Activated naive CD4-positive, alpha-beta T cell treated with anti-CD3 and anti-CD28 coated beads, Interleukin-2, amount 10 ng/mL, durations not matched to agents 7 days and 5 days (primary cell): ENCODE measurements around the gene NINJ2.

Experiments
- CTCF ChIA-PET: fragments of 350-600 bp; sonication (Branson Sonifier 250); formaldehyde crosslinking; loops from one replicate; lab custom pipeline; 2021; ENCODE audit warnings: antibody characterized with exemption; lab: Charles Lee
- DNase-seq: peaks from one replicate; pipeline ENCODE4 v3.0.0-alpha.2; 2020
- H3K27ac Mint-ChIP-seq: one replicate; pipeline ENCODE4 v1.8.0; 2021; ENCODE audit warnings: mild to moderate bottlenecking, moderate library complexity, mixed read lengths
- H3K27me3 Mint-ChIP-seq: one replicate; pipeline ENCODE4 v1.8.0; 2021; ENCODE audit warnings: mild to moderate bottlenecking, mixed read lengths
- H3K36me3 Mint-ChIP-seq: one replicate; pipeline ENCODE4 v1.8.0; 2021; ENCODE audit warnings: mixed read lengths
- H3K4me1 Mint-ChIP-seq: one replicate; pipeline ENCODE4 v1.8.0; 2021; ENCODE audit warnings: mixed read lengths
- H3K4me3 Mint-ChIP-seq: one replicate; pipeline ENCODE4 v1.8.0; 2021; ENCODE audit warnings: mild to moderate bottlenecking, moderate library complexity, mixed read lengths
- H3K9me3 Mint-ChIP-seq: one replicate; pipeline ENCODE4 v1.8.0; 2021; ENCODE audit warnings: mixed read lengths

NINJ2 gene

DNA sequence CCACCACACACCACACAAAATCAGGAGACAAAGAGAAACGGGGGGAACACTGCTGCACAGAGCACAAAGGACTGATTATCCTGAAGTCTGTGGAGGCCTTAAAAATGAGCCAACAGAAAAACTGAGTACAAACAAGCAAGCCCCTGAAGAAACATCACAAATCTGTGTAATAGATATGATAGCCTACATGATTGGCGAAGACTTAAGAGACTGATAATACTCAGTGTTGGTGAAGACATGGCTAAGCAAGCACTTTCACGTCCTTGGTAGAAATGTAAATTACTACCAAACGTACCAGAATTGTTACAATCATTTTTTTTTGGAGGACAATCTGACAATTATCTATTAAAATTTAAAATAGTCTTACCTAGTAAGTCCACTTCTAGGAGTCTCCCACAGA is 74.6 kb downstream of the NINJ2 start:
- H3K27ac Mint-ChIP-seq: no peak overlapping the region
- H3K9me3 Mint-ChIP-seq: peaks cover 4% of the 10 kb centered on the region
- H3K27me3 Mint-ChIP-seq: peaks cover 27% of the 10 kb centered on the region
- no peaks in the 10 kb centered on the region for H3K4me1 Mint-ChIP-seq
- H3K4me3 Mint-ChIP-seq: no peak overlapping the region
- H3K36me3 Mint-ChIP-seq: no peaks in the 10 kb centered on the region
- CTCF ChIA-PET: no interaction called here
- DNase-seq: no peak

DNA sequence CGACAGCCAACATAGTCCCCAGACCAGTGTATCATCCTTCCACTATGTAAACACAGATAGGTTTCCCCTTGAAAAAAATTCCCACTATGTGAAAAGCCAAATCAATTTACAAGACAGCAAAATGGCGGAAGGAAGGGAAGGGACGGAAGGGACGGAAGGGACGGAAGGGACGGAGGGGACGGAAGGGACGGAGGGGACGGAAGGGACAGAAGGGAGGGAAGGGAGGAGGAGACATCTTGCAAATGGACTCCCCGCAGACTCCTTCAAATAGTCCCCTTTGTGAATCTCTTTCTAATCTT is 75.3 kb downstream of the NINJ2 start:
- no peak for DNase-seq
- Mint-ChIP-seq H3K36me3 (no peaks in the 10 kb centered on the region), H3K27ac (no peak overlapping the region), H3K4me1 (no peaks in the 10 kb centered on the region), H3K9me3 (peaks cover 4% of the 10 kb centered on the region), H3K4me3 (no peak overlapping the region), H3K27me3 (peaks cover 22% of the 10 kb centered on the region)
- CTCF ChIA-PET: interaction anchor here (1.6 kb wide), 1 partner anchor 12 kb away, joined by 8 read pairs; no protein-coding TSS in a partner anchor

DNA sequence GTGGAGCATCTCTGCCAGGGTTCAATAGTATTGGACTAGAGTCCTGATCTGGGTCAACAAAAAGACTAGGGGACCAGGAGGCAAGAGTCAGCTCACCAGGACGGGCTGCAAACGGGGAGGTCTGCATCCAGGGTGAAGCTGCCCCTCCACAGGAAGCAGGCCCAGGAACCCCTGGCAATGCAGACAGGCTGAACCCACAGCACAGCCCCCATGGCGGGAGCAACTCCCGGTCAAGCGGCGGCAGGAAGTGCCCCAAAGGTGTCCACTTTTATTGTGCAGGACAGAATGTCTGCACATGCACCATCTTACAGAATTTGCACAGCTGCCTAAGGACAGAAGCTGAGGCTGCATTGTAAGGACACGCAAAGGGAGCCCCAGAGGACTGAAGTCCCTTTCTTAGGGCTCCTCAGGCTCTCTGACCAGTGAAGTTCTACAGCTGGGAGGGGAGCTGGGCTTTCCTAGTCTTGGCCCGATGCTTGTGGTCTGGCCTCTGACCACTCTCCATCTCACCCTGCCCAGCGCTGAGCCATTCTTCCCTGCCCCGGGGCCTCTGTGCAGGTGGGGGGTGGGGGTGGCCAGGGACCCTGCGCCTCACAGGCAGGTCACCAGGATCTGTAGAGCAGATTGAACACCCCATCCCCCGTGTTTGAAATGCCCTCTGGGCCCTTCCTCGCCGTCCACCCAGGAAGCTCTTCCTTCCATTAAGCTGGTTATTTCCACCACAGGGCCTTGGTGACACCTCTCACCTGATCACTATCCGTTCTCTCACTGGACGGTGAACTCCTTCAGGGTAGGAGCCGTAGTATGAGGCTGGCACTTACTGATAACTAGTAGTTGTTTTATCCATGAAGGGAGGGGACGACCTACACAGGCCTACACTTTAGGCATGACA is 75.9 kb downstream of the NINJ2 start:
- no peak for DNase-seq
- CTCF ChIA-PET: interaction anchor here (0.6 to 1.6 kb wide), 2 partner anchors 11 to 225 kb away, joined by 3 to 8 read pairs; no protein-coding TSS in a partner anchor
- H3K4me1 Mint-ChIP-seq: no peaks in the 10 kb centered on the region
- no peak overlapping the region for H3K27ac Mint-ChIP-seq
- no peaks in the 10 kb centered on the region for H3K36me3 Mint-ChIP-seq
- H3K27me3 Mint-ChIP-seq: peaks cover 22% of the 10 kb centered on the region
- H3K9me3 Mint-ChIP-seq: peaks cover 4% of the 10 kb centered on the region
- no peak overlapping the region for H3K4me3 Mint-ChIP-seq

DNA sequence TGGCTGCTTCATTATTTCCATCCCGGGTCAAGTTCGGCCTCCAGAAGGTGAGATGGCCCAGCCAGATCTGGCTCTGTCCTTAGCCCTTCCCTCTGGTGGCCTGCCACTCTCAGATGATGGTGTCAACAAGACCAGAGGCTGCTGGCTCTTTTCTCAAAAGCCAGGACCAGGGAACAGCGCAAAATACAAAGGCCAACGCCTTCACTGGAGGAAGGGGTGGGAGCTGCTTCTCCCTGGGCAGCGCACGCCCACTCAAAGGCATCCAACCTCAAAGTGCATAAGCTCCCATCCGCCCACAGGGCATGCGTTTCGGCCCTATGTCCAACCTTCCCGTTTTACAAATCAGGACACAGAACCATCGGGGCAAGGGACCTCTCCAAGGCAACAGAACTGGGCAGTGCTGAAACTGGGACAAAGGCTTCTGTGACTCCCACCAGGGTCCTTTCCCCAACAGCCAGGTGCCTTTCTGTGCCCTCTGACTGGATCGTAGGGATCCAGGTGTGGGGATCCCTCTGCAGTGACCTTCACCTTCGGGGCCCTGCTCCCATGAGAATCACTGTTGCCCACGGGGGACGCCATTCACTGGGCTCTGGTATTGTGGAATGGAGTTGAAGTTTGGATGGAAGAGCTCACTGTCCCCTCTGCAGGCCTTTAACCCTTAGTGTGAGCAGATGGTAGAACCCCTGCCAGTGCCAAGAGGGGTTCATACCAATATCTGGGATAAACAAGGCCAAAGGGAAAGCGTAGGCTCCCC is 76.8 kb downstream of the NINJ2 start:
- CTCF ChIA-PET: interaction anchor here (0.6 to 1.6 kb wide), 3 partner anchors 10 to 226 kb away, joined by 3 to 8 read pairs (median 7); no protein-coding TSS in a partner anchor
- Mint-ChIP-seq H3K4me3 (no peak overlapping the region), H3K4me1 (no peaks in the 10 kb centered on the region), H3K27me3 (peaks cover 17% of the 10 kb centered on the region), H3K27ac (no peak overlapping the region), H3K36me3 (no peaks in the 10 kb centered on the region), H3K9me3 (peaks cover 4% of the 10 kb centered on the region)
- DNase-seq: no peak

DNA sequence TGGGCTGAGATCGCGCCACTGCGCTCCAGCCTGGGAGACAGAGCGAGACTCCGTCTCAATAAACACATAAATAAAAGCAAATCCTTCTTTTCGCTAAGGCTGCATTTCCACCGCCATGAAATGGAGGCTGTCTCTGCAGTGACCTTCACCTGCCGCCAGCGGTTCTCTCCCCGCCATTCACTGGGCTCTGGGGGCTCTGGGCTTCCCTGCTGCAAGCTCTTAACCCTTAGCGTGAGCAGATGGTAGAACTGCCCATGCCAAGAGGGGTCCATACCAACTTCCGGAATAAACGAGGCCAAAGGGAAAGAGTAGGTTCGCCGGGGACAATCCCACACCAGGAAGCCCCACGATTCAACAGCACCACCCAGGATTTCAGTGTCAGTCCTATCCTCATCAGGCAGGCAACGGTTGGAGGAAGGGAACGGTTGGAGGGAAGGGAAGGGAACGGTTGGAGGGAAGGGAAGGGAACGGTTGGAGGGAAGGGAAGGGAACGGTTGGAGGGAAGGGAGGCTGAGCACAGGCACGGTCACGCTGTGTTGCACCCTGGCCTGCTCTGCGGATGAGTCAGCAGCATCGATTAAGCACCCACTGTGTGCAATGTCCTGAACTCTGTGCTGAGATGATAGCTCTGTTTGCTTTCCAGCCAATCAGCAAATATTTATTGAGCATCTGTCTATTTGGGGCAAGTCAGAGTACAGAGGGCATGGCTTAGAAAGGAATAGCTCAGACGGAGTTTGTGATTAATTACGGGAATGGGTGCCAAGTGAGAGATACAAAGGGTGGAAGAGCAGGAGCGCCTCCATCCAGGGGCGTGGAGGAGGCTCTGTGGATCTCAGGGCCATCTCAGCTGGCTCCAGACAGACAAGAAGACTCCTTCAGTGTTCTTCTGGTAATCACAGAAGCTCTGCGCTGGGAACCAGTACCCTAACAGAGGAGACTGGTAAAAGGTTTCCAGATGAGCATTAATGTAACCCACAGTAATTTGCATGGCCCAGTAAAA is 77.9 kb downstream of the NINJ2 start:
- Mint-ChIP-seq H3K9me3 (peaks cover 4% of the 10 kb centered on the region), H3K36me3 (no peaks in the 10 kb centered on the region), H3K4me3 (no peak overlapping the region), H3K4me1 (no peaks in the 10 kb centered on the region), H3K27ac (no peak overlapping the region), H3K27me3 (peaks cover 11% of the 10 kb centered on the region)
- CTCF ChIA-PET: interaction anchor here (1.3 kb wide), 1 partner anchor 9 kb away, joined by 7 read pairs; no protein-coding TSS in a partner anchor
- DNase-seq: no peak

DNA sequence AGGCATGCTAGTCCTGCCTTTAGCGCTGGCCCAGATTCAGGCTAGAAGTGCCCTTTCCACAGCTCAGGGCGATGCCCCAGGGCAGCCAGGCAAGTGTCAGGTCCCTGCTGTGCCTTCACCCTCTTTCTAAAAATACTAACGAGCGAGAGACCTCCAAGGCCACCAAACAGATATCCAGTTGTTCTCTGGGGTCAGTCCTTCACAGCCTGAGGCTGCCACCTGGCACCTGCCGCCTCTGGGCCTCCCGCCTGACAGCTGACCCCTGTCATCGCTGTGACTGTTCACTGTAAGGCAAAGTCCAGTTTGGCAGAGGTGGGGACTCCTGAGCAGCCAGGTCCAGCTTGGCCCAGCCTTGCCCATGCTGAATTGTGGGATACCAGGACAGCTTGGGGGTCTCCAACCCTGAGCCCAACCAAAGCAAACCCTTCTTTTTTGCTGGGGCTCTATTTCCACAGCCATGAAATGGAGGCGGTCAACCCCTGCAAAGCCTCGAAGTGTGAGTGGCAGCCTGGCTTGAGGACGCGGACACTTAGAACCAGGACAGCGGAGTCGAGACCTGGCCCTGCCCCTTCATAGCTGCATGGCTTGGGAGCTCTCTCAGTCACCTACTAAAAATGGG is 79.9 kb downstream of the NINJ2 start:
- Mint-ChIP-seq H3K4me3 (no peak overlapping the region), H3K36me3 (no peaks in the 10 kb centered on the region), H3K27ac (no peak overlapping the region), H3K4me1 (no peaks in the 10 kb centered on the region), H3K27me3 (peaks cover 14% of the 10 kb centered on the region), H3K9me3 (peaks cover 1% of the 10 kb centered on the region)
- CTCF ChIA-PET: no interaction called here
- DNase-seq: no peak

DNA sequence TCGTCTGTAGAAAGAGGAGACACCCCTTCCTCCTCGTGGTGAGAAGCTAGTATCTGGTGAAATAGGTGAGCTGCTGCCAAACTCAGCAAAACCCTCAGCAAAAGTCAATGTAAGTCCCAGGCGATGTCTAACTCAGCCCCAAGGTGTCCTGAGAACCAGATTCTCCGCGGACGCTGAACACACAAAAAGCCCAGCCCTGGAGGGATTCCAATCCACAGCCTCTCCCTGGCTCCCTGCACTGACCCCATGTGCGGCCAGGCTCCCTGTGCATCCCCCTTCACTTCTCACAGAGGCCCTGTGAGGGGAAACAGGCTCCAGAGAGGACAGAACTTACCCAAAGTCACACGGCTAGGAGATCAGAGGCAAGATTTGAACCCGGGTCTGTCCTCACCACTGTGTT is 81.5 kb downstream of the NINJ2 start:
- DNase-seq: no peak
- Mint-ChIP-seq H3K4me3 (no peak overlapping the region), H3K27me3 (peaks cover 17% of the 10 kb centered on the region), H3K9me3 (no peaks in the 10 kb centered on the region), H3K27ac (no peak overlapping the region), H3K36me3 (no peaks in the 10 kb centered on the region), H3K4me1 (peaks cover 3% of the 10 kb centered on the region)
- CTCF ChIA-PET: no interaction called here

DNA sequence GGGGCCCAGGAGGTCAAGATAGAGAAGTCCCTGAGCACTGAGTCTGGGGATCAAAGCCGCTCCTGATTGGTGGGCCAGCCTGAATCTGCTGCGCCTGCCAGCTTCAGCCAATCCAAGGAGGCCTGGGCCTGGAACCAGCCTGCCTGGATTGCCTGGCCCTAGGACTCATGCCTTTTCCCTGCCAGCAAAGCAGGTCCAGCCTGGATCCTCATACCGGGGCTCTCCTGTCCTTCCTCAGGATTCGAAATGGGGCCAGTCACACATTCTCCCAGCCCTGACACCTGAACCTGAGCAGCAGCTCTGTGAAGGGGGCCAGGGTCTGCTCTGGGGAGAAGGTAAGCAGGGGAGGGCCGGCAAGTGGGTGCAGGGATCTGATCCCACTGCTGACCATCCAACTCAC is 81.9 kb downstream of the NINJ2 start:
- no peak for DNase-seq
- H3K9me3 Mint-ChIP-seq: no peaks in the 10 kb centered on the region
- H3K4me1 Mint-ChIP-seq: peaks cover 6% of the 10 kb centered on the region
- H3K36me3 Mint-ChIP-seq: no peaks in the 10 kb centered on the region
- H3K27me3 Mint-ChIP-seq: peaks cover 15% of the 10 kb centered on the region
- CTCF ChIA-PET: interaction anchor here (0.8 to 0.9 kb wide), 2 partner anchors 11 to 128 kb away, joined by 3 to 4 read pairs; no protein-coding TSS in a partner anchor
- no peak overlapping the region for H3K27ac Mint-ChIP-seq
- H3K4me3 Mint-ChIP-seq: no peak overlapping the region

DNA sequence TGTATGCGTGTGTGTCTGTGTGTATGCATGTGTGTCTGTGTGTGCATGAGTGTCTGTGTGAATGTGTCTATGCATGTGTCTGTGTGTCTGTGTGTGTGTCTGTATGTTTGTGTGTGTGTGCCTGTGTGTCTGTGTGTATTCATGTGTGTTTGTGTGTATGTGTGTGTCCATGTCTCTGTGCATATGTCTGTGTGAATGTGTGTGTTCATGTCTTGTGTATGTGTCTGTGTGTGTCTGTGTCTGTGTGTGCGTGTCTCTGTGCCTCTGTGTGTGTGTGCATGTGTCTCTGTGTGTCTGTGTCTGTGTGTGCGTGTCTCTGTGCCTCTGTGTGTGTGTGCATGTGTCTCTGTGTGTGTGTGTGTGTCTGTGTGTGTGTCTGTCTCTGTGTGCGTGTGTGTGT is 82.4 kb downstream of the NINJ2 start:
- H3K4me3 Mint-ChIP-seq: no peak overlapping the region

DNA sequence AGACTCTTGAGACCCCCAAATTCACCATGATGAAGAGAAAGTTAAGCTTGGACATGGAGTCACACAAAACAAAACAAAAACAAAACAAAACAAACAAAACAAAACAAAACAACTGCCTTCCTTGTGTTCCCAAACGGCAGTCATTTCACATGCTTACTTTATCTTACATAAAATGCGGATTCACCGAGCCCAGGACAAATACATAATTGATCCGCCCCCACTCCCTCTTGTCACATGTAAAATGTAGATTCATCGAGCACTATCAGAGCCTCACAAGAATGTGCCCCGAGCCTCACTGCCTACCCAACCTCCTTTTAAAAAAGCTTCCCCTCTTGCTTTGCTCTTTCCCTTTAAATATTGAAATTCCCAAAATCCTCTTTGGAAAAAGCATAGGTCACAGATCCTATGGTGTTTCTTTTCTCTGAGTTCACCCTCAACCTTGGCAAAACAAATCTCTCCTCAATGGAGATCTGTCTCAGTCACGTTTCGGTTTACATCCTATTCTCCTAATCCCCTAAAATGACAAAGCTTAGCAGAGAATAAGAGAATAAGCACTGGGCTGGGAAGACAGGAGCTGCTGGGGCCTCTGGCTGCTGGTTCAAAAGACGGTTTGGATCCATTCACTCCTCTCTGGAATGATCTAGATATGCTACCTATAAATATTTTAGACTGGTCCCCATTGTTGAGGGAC is 83.7 kb downstream of the NINJ2 start:
- Mint-ChIP-seq H3K4me3 (no peak overlapping the region), H3K36me3 (peaks cover under 1% of the 10 kb centered on the region), H3K9me3 (no peaks in the 10 kb centered on the region), H3K27me3 (peaks cover 15% of the 10 kb centered on the region), H3K27ac (no peak overlapping the region), H3K4me1 (peaks cover 23% of the 10 kb centered on the region)
- CTCF ChIA-PET: interaction anchor here (1.6 to 1.7 kb wide), 2 partner anchors 10 to 172 kb away, joined by 4 to 6 read pairs; no protein-coding TSS in a partner anchor
- DNase-seq: no peak

More for the DNA sequence above, 82.4 kb downstream of the NINJ2 start:
- Mint-ChIP-seq H3K9me3 (no peaks in the 10 kb centered on the region), H3K27me3 (peaks cover 15% of the 10 kb centered on the region), H3K36me3 (no peaks in the 10 kb centered on the region), H3K27ac (no peak overlapping the region), H3K4me1 (peaks cover 11% of the 10 kb centered on the region)
- CTCF ChIA-PET: interaction anchor here (0.8 to 0.9 kb wide), 2 partner anchors 11 to 128 kb away, joined by 3 to 4 read pairs; no protein-coding TSS in a partner anchor
- DNase-seq: no peak

DNA sequence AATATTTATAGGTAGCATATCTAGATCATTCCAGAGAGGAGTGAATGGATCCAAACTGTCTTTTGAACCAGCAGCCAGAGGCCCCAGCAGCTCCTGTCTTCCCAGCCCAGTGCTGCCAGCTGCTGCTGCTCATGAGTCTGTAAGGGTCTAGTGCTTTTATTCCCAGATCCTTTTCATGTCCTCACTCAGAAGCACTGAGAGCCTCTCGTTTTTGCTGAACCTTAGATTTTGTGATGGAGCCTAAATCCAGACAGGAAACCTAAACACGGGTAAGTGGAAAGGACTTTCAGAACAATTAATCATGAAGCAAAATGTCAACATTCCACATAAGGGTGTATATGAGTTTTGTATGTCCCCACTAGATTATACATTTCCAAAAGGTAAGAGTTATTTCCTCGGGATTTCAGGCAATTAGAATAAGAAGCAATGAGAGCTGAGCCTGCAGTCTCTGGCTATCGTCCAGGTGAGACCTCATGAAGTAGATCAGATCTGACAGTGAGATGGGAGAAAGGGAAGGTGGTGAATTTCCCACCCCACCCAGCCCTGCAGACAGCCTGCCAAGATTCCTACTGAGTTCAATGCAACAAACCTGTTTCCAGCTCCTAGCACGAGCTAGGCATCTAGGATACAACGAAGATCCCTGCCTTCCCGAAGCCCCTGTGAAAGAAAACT is 84.4 kb downstream of the NINJ2 start:
- Mint-ChIP-seq H3K9me3 (peaks cover 2% of the 10 kb centered on the region), H3K27ac (no peak overlapping the region), H3K4me1 (peaks cover 25% of the 10 kb centered on the region), H3K27me3 (peaks cover 15% of the 10 kb centered on the region), H3K4me3 (no peak overlapping the region), H3K36me3 (peaks cover 2% of the 10 kb centered on the region)
- CTCF ChIA-PET: interaction anchor here (0.7 to 4.8 kb wide), 4 partner anchors 10 to 173 kb away, joined by 3 to 74 read pairs (median 5); partner anchors contain the start of gene WNK1
- no peak for DNase-seq
